HEK293 (cell line): ENCODE data around the gene LAMA2.

Source experiments
- BCL11B ChIP-seq: fragments of 450-650 bp; formaldehyde crosslinking; IDR thresholded peaks from 2 replicates; pipeline ENCODE4 v1.5.1; 2016; ENCODE audit warnings: low read depth, missing biosample characterization, missing genetic modification characterization
- TCF7L2 ChIP-seq: IDR thresholded peaks from 2 replicates; pipeline ENCODE4 v1.6.1; 2011; ENCODE audit warnings: low read depth, mild to moderate bottlenecking, inconsistent platforms, low read length, moderate library complexity, borderline replicate concordance
- ZBTB21 ChIP-seq: fragments of 450-650 bp; formaldehyde crosslinking; IDR thresholded peaks from 2 replicates; pipeline ENCODE4 v1.5.1; 2017; ENCODE audit warnings: missing biosample characterization, missing genetic modification characterization
- ZNF133 ChIP-seq: fragments of 450-650 bp; formaldehyde crosslinking; IDR thresholded peaks from 2 replicates; pipeline ENCODE4 v1.5.1; 2016; ENCODE audit warnings: missing biosample characterization, missing genetic modification characterization
- ZNF658 ChIP-seq: fragments of 450-650 bp; formaldehyde crosslinking; IDR thresholded peaks from 2 replicates; pipeline ENCODE4; 2016; ENCODE audit warnings: missing biosample characterization, missing genetic modification characterization
- ZNF792 ChIP-seq: fragments of 450-650 bp; formaldehyde crosslinking; IDR thresholded peaks from 2 replicates; pipeline ENCODE4 v1.5.1; 2016; ENCODE audit warnings: missing biosample characterization, missing genetic modification characterization
- ZSCAN16 ChIP-seq: fragments of 450-650 bp; formaldehyde crosslinking; IDR thresholded peaks from 2 replicates; pipeline ENCODE4 v1.5.1; 2016; ENCODE audit warnings: missing biosample characterization, missing genetic modification characterization
- TF ChIP-seq, protein P1 (sequence below): fragments of 450-650 bp; formaldehyde crosslinking; IDR thresholded peaks from 2 replicates; pipeline ENCODE4 v1.5.1; 2016; ENCODE audit warnings: missing biosample characterization, missing genetic modification characterization
- TF ChIP-seq, protein P2 (sequence below): fragments of 450-650 bp; formaldehyde crosslinking; IDR thresholded peaks from 2 replicates; pipeline ENCODE4 v1.5.1; 2016; ENCODE audit warnings: missing biosample characterization, missing genetic modification characterization
- TF ChIP-seq, protein P3 (sequence below): fragments of 450-650 bp; formaldehyde crosslinking; IDR thresholded peaks from 2 replicates; pipeline ENCODE4 v1.5.1; 2016; ENCODE audit warnings: missing biosample characterization, missing genetic modification characterization
- TF ChIP-seq, protein P4 (sequence below): fragments of 450-650 bp; formaldehyde crosslinking; IDR thresholded peaks from 2 replicates; pipeline ENCODE4 v1.5.1; 2016; ENCODE audit warnings: missing biosample characterization, missing genetic modification characterization
- TF ChIP-seq, protein P5 (sequence below): fragments of 450-650 bp; formaldehyde crosslinking; optimal IDR thresholded peaks from 2 replicates; pipeline ENCODE3; 2016; ENCODE audit warnings: missing biosample characterization, mild to moderate bottlenecking, missing genetic modification characterization
- TF ChIP-seq, protein P6 (sequence below): fragments of 450-650 bp; formaldehyde crosslinking; IDR thresholded peaks from 2 replicates; pipeline ENCODE4 v1.5.1; 2017; ENCODE audit warnings: missing biosample characterization, missing genetic modification characterization
- TF ChIP-seq, protein P7 (sequence below): fragments of 450-650 bp; formaldehyde crosslinking; IDR thresholded peaks from 2 replicates; pipeline ENCODE4 v1.5.1; 2016; ENCODE audit warnings: missing biosample characterization, missing genetic modification characterization

DNA sequence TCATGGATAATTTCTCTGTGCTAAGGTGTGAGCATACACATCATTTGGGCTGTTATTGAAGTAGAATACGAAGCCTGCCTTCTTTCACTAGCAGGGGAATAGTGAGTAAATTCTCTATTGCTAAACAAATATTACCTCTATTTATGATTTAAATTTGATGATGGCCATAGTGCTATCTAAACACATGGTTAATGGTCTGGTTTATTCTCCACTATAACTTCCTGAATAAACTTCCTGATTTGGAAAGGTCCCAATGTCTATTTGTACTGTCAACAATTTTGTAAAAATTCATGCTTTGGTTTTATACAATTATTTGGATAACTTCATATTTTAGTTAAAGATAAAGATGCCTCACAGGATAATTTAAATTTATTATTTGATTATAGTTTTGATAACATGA is 426.2 kb downstream of the LAMA2 start:
- TF ChIP-seq ZSCAN16 (no peak), ZNF792 (tag by site-specific recombination) (no peak), ZNF133 (no peak), TCF7L2 (no peak), BCL11B (tag by site-specific recombination) (no peak), ZBTB21 (tag by site-specific recombination) (no peak), ZNF658 (no peak)
- TF ChIP-seq, protein P1, sequence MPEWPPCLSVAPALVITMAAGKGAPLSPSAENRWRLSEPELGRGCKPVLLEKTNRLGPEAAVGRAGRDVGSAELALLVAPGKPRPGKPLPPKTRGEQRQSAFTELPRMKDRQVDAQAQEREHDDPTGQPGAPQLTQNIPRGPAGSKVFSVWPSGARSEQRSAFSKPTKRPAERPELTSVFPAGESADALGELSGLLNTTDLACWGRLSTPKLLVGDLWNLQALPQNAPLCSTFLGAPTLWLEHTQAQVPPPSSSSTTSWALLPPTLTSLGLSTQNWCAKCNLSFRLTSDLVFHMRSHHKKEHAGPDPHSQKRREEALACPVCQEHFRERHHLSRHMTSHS (tag by site-specific recombination): no peak
- TF ChIP-seq, protein P2, sequence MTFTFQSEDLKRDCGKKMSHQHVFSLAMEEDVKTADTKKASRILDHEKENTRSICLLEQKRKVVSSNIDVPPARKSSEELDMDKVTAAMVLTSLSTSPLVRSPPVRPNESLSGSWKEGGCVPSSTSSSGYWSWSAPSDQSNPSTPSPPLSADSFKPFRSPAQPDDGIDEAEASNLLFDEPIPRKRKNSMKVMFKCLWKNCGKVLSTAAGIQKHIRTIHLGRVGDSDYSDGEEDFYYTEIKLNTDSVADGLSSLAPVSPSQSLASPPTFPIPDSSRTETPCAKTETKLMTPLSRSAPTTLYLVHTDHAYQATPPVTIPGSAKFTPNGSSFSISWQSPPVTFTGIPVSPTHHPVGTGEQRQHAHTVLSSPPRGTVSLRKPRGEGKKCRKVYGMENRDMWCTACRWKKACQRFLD: no peak
- TF ChIP-seq, protein P3, sequence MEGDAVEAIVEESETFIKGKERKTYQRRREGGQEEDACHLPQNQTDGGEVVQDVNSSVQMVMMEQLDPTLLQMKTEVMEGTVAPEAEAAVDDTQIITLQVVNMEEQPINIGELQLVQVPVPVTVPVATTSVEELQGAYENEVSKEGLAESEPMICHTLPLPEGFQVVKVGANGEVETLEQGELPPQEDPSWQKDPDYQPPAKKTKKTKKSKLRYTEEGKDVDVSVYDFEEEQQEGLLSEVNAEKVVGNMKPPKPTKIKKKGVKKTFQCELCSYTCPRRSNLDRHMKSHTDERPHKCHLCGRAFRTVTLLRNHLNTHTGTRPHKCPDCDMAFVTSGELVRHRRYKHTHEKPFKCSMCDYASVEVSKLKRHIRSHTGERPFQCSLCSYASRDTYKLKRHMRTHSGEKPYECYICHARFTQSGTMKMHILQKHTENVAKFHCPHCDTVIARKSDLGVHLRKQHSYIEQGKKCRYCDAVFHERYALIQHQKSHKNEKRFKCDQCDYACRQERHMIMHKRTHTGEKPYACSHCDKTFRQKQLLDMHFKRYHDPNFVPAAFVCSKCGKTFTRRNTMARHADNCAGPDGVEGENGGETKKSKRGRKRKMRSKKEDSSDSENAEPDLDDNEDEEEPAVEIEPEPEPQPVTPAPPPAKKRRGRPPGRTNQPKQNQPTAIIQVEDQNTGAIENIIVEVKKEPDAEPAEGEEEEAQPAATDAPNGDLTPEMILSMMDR (tag by site-specific recombination): no peak
- TF ChIP-seq, protein P4, sequence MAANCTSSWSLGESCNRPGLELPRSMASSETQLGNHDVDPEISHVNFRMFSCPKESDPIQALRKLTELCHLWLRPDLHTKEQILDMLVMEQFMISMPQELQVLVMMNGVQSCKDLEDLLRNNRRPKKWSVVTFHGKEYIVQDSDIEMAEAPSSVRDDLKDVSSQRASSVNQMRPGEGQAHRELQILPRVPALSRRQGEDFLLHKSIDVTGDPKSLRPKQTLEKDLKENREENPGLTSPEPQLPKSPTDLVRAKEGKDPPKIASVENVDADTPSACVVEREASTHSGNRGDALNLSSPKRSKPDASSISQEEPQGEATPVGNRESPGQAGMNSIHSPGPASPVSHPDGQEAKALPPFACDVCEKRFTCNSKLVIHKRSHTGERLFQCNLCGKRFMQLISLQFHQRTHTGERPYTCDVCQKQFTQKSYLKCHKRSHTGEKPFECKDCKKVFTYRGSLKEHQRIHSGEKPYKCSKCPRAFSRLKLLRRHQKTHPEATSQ (tag by site-specific recombination): no peak
- TF ChIP-seq, protein P5, sequence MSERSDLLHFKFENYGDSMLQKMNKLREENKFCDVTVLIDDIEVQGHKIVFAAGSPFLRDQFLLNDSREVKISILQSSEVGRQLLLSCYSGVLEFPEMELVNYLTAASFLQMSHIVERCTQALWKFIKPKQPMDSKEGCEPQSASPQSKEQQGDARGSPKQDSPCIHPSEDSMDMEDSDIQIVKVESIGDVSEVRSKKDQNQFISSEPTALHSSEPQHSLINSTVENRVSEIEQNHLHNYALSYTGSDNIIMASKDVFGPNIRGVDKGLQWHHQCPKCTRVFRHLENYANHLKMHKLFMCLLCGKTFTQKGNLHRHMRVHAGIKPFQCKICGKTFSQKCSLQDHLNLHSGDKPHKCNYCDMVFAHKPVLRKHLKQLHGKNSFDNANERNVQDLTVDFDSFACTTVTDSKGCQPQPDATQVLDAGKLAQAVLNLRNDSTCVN: no peak
- TF ChIP-seq, protein P6, sequence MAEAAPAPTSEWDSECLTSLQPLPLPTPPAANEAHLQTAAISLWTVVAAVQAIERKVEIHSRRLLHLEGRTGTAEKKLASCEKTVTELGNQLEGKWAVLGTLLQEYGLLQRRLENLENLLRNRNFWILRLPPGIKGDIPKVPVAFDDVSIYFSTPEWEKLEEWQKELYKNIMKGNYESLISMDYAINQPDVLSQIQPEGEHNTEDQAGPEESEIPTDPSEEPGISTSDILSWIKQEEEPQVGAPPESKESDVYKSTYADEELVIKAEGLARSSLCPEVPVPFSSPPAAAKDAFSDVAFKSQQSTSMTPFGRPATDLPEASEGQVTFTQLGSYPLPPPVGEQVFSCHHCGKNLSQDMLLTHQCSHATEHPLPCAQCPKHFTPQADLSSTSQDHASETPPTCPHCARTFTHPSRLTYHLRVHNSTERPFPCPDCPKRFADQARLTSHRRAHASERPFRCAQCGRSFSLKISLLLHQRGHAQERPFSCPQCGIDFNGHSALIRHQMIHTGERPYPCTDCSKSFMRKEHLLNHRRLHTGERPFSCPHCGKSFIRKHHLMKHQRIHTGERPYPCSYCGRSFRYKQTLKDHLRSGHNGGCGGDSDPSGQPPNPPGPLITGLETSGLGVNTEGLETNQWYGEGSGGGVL (tag by site-specific recombination): no peak
- TF ChIP-seq, protein P7, sequence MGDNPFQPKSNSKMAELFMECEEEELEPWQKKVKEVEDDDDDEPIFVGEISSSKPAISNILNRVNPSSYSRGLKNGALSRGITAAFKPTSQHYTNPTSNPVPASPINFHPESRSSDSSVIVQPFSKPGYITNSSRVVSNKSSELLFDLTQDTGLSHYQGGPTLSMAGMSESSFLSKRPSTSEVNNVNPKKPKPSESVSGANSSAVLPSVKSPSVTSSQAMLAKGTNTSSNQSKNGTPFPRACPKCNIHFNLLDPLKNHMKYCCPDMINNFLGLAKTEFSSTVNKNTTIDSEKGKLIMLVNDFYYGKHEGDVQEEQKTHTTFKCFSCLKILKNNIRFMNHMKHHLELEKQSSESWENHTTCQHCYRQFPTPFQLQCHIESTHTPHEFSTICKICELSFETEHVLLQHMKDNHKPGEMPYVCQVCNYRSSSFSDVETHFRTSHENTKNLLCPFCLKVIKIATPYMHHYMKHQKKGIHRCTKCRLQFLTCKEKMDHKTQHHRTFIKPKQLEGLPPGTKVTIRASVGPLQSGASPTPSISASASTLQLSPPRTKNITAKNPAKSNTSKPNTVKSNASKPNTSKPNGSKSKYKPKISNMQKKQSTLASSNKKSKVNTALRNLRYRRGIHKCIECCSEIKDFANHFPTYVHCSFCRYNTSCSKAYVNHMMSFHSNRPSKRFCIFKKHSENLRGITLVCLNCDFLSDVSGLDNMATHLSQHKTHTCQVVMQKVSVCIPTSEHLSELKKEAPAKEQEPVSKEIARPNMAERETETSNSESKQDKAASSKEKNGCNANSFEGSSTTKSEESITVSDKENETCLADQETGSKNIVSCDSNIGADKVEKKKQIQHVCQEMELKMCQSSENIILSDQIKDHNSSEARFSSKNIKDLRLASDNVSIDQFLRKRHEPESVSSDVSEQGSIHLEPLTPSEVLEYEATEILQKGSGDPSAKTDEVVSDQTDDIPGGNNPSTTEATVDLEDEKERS (tag by site-specific recombination): no peak
